ENCODE results near the gene MARK1.

Gene MARK1

GRCh38 chr1:220527908-220528678 is at the start of gene MARK1:
TSS of gene MARK1 (plus strand) at chr1:220528136. CDS start at chr1:220528823, 687 bp downstream.
- DNase-seq: peak; percentile 67

- DNase-seq: no peak
Observed at GRCh38 chr1:220483700-220484099, 44.2 kb upstream of the MARK1 start.

GRCh38 chr1:220484135-220484534 is 43.8 kb upstream of the MARK1 start:
- DNase-seq: no peak

GRCh38 chr1:220485131-220485530 is 42.8 kb upstream of the MARK1 start:
- DNase-seq: no peak

GRCh38 chr1:220485791-220486190 is 42.1 kb upstream of the MARK1 start:
- DNase-seq: no peak

- no peak for DNase-seq
Observed at GRCh38 chr1:220487297-220487820, 40.6 kb upstream of the MARK1 start.

GRCh38 chr1:220491891-220492290 is 36.0 kb upstream of the MARK1 start:
- no peak for DNase-seq

GRCh38 chr1:220497220-220497947 is 30.6 kb upstream of the MARK1 start:
- no peak for DNase-seq

- peak; percentile 12 for DNase-seq
Observed at GRCh38 chr1:220498188-220498587, 29.7 kb upstream of the MARK1 start.

- no peak for DNase-seq
Observed at GRCh38 chr1:220500372-220500771, 27.6 kb upstream of the MARK1 start.

GRCh38 chr1:220504329-220504728 is 23.6 kb upstream of the MARK1 start:
- DNase-seq: no peak

- DNase-seq: no peak
Observed at GRCh38 chr1:220507085-220507484, 20.9 kb upstream of the MARK1 start.

- DNase-seq: peak; percentile 33
Observed at GRCh38 chr1:220511179-220511578, 16.8 kb upstream of the MARK1 start.

- no peak for DNase-seq
Observed at GRCh38 chr1:220511785-220512184, 16.2 kb upstream of the MARK1 start.

- DNase-seq: no peak
Observed at GRCh38 chr1:220513834-220514233, 14.1 kb upstream of the MARK1 start.

GRCh38 chr1:220514256-220514655 is 13.7 kb upstream of the MARK1 start:
- DNase-seq: no peak

- DNase-seq: no peak
Observed at GRCh38 chr1:220516014-220516721, 11.8 kb upstream of the MARK1 start.

- no peak for DNase-seq
Observed at GRCh38 chr1:220516722-220517042, 11.3 kb upstream of the MARK1 start.

- no peak for DNase-seq
Observed at GRCh38 chr1:220521778-220522177, 6.2 kb upstream of the MARK1 start.

- no peak for DNase-seq
Observed at GRCh38 chr1:220526294-220526693, 1.6 kb upstream of the MARK1 start.

- DNase-seq: no peak
Observed at GRCh38 chr1:220527279-220527907, 543 bp upstream of the MARK1 start.

- DNase-seq: no peak
Observed at GRCh38 chr1:220528679-220529501, 954 bp downstream of the MARK1 start.

Data from T1000 (cell line).